Stimulated activated naive CD8-positive, alpha-beta T cell treated with anti-CD3 and anti-CD28 coated beads, Interleukin-15, Interleukin-2, amounts not matched to agents 100 ng/mL and 50 ng/mL, for 24 hours (primary cell): ENCODE results near the gene DGCR2.
"Not testable (repeated sequence)": the region's sequence is repeated elsewhere in the genome, so short reads cannot be mapped to it uniquely, and the experiment has no call there.

ENCODE experiments used
- H3K27ac Mint-ChIP-seq: one replicate; pipeline ENCODE4 v1.8.0; 2021; ENCODE audit warnings: mild to moderate bottlenecking, mixed read lengths
- H3K27me3 Mint-ChIP-seq: one replicate; pipeline ENCODE4 v1.8.0; 2021; ENCODE audit warnings: mixed read lengths
- H3K36me3 Mint-ChIP-seq: one replicate; pipeline ENCODE4 v1.8.0; 2021; ENCODE audit warnings: low read depth, mixed read lengths
- H3K4me1 Mint-ChIP-seq: one replicate; pipeline ENCODE4 v1.8.0; 2021; ENCODE audit warnings: low read depth, mixed read lengths
- H3K4me3 Mint-ChIP-seq: one replicate; pipeline ENCODE4 v1.8.0; 2021; ENCODE audit warnings: mild to moderate bottlenecking, mixed read lengths
- H3K9me3 Mint-ChIP-seq: one replicate; pipeline ENCODE4 v1.8.0; 2021; ENCODE audit warnings: mixed read lengths

The DGCR2 gene

GRCh38 chr22:19075404-19075803 lies 46.8 kb downstream of the DGCR2 start:
- no peaks in the 10 kb centered on the region for H3K4me1 Mint-ChIP-seq
- no peaks in the 10 kb centered on the region for H3K27me3 Mint-ChIP-seq
- no peaks in the 10 kb centered on the region for H3K9me3 Mint-ChIP-seq
- H3K27ac Mint-ChIP-seq, result no peak overlapping the region
- peaks cover 29% of the 10 kb centered on the region for H3K36me3 Mint-ChIP-seq
- no peak overlapping the region for H3K4me3 Mint-ChIP-seq

- not testable (repeated sequence) for H3K9me3 Mint-ChIP-seq, H3K27me3 Mint-ChIP-seq, H3K4me1 Mint-ChIP-seq, H3K27ac Mint-ChIP-seq, H3K4me3 Mint-ChIP-seq
- peaks cover 21% of the 10 kb centered on the region for H3K36me3 Mint-ChIP-seq
Observed at GRCh38 chr22:19072853-19073252, 49.4 kb downstream of the DGCR2 start.

GRCh38 chr22:19070397-19071169 lies 51.6 kb downstream of the DGCR2 start:
- H3K27me3 Mint-ChIP-seq, result no peaks in the 10 kb centered on the region
- H3K4me3 Mint-ChIP-seq, result no peak overlapping the region
- H3K4me1 Mint-ChIP-seq, result no peaks in the 10 kb centered on the region
- no peaks in the 10 kb centered on the region for H3K9me3 Mint-ChIP-seq
- H3K36me3 Mint-ChIP-seq, result peaks cover 24% of the 10 kb centered on the region
- no peak overlapping the region for H3K27ac Mint-ChIP-seq

- Mint-ChIP-seq H3K4me3 (no peak overlapping the region), H3K27me3 (no peaks in the 10 kb centered on the region), H3K9me3 (no peaks in the 10 kb centered on the region), H3K36me3 (peaks cover 23% of the 10 kb centered on the region), H3K27ac (no peak overlapping the region), H3K4me1 (no peaks in the 10 kb centered on the region)
Observed at GRCh38 chr22:19069451-19069850, 52.8 kb downstream of the DGCR2 start.

- peaks cover 23% of the 10 kb centered on the region for H3K36me3 Mint-ChIP-seq
- H3K4me3 Mint-ChIP-seq, result no peak overlapping the region
- H3K27ac Mint-ChIP-seq, result no peak overlapping the region
Observed at GRCh38 chr22:19068784-19069271, 53.4 kb downstream of the DGCR2 start.

GRCh38 chr22:19067696-19068348 lies 54.4 kb downstream of the DGCR2 start:
- H3K27ac Mint-ChIP-seq, result no peak overlapping the region
- H3K9me3 Mint-ChIP-seq, result no peaks in the 10 kb centered on the region
- no peaks in the 10 kb centered on the region for H3K27me3 Mint-ChIP-seq
- H3K4me1 Mint-ChIP-seq, result no peaks in the 10 kb centered on the region
- no peak overlapping the region for H3K4me3 Mint-ChIP-seq
- peaks cover 22% of the 10 kb centered on the region for H3K36me3 Mint-ChIP-seq

More at GRCh38 chr22:19068784-19069271, 53.4 kb downstream of the DGCR2 start:
- Mint-ChIP-seq H3K9me3 (no peaks in the 10 kb centered on the region), H3K4me1 (no peaks in the 10 kb centered on the region), H3K27me3 (no peaks in the 10 kb centered on the region)

- Mint-ChIP-seq H3K27me3 (no peaks in the 10 kb centered on the region), H3K36me3 (peaks cover 21% of the 10 kb centered on the region), H3K4me1 (no peaks in the 10 kb centered on the region), H3K4me3 (no peak overlapping the region), H3K9me3 (no peaks in the 10 kb centered on the region), H3K27ac (no peak overlapping the region)
Observed at GRCh38 chr22:19066531-19067271, 55.5 kb downstream of the DGCR2 start.

GRCh38 chr22:19065929-19066328 lies 56.3 kb downstream of the DGCR2 start:
- Mint-ChIP-seq H3K4me3 (no peak overlapping the region), H3K27ac (no peak overlapping the region), H3K9me3 (no peaks in the 10 kb centered on the region), H3K36me3 (peaks cover 14% of the 10 kb centered on the region), H3K4me1 (no peaks in the 10 kb centered on the region), H3K27me3 (no peaks in the 10 kb centered on the region)

GRCh38 chr22:19065298-19065859 lies 56.8 kb downstream of the DGCR2 start:
- Mint-ChIP-seq H3K9me3 (no peaks in the 10 kb centered on the region), H3K36me3 (peaks cover 14% of the 10 kb centered on the region), H3K27me3 (no peaks in the 10 kb centered on the region), H3K4me1 (no peaks in the 10 kb centered on the region), H3K27ac (no peak overlapping the region), H3K4me3 (no peak overlapping the region)

GRCh38 chr22:19064354-19065054 lies 57.7 kb downstream of the DGCR2 start:
- Mint-ChIP-seq H3K36me3 (peaks cover 20% of the 10 kb centered on the region), H3K4me3 (no peak overlapping the region), H3K4me1 (peaks cover 4% of the 10 kb centered on the region), H3K27me3 (no peaks in the 10 kb centered on the region), H3K27ac (no peak overlapping the region), H3K9me3 (no peaks in the 10 kb centered on the region)

GRCh38 chr22:19063581-19064353 lies 58.4 kb downstream of the DGCR2 start:
- H3K4me1 Mint-ChIP-seq, result peaks cover 4% of the 10 kb centered on the region
- H3K9me3 Mint-ChIP-seq, result no peaks in the 10 kb centered on the region
- no peaks in the 10 kb centered on the region for H3K27me3 Mint-ChIP-seq
- H3K27ac Mint-ChIP-seq, result no peak overlapping the region
- peaks cover 23% of the 10 kb centered on the region for H3K36me3 Mint-ChIP-seq
- H3K4me3 Mint-ChIP-seq, result no peak overlapping the region

- H3K9me3 Mint-ChIP-seq, result no peaks in the 10 kb centered on the region
- peaks cover 27% of the 10 kb centered on the region for H3K36me3 Mint-ChIP-seq
- no peak overlapping the region for H3K27ac Mint-ChIP-seq
- H3K4me3 Mint-ChIP-seq, result no peak overlapping the region
- peaks cover 4% of the 10 kb centered on the region for H3K4me1 Mint-ChIP-seq
- H3K27me3 Mint-ChIP-seq, result no peaks in the 10 kb centered on the region
Observed at GRCh38 chr22:19062943-19063308, 59.3 kb downstream of the DGCR2 start.

GRCh38 chr22:19062139-19062942 lies 59.9 kb downstream of the DGCR2 start:
- H3K27me3 Mint-ChIP-seq, result no peaks in the 10 kb centered on the region
- peaks cover 4% of the 10 kb centered on the region for H3K4me1 Mint-ChIP-seq
- no peak overlapping the region for H3K4me3 Mint-ChIP-seq
- no peaks in the 10 kb centered on the region for H3K9me3 Mint-ChIP-seq
- no peak overlapping the region for H3K27ac Mint-ChIP-seq
- H3K36me3 Mint-ChIP-seq, result peaks cover 27% of the 10 kb centered on the region
